Iris pigment epithelial cell (primary cell): ENCODE results near the gene PPM1B.
"Not testable (repeated sequence)": the region's sequence is repeated elsewhere in the genome, so short reads cannot be mapped to it uniquely, and the experiment has no call there.

Experiments
- DNase-seq: peaks from one replicate; pipeline ENCODE4 v3.0.0-alpha.2; 2011; ENCODE audit warnings: low read depth

The PPM1B gene

DNA sequence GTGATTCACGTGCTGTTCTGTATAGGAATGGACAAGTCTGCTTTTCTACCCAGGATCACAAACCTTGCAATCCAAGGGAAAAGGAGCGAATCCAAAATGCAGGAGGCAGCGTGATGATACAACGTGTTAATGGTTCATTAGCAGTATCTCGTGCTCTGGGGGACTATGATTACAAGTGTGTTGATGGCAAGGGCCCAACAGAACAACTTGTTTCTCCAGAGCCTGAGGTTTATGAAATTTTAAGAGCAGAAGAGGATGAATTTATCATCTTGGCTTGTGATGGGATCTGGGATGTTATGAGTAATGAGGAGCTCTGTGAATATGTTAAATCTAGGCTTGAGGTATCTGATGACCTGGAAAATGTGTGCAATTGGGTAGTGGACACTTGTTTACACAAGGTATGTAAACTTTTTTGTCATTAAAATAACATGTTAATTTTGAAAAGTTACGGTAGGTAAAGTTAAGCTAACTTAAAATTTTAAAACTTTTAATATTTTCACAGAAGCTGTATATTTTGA lies 33.0 kb downstream of the PPM1B start:
- DNase-seq = peak; percentile 43

DNA sequence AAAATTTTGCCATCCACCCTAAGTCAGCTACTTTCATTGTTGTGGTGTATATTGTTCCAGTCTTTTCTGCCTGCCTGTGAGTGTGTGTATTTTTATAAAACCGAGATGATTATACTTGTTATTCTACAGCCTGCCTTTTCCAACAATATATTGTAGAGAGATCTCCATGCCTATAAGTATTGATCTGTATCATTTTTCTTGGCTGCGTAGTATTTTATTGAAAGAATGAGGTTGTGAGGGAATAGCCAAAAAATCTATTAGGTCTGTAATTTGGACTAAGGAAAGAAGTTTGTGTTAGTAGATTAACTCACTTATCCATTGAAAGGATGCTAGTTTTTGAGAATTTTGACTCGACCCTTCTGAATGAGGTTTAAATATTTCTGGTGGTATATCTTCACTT lies 34.9 kb downstream of the PPM1B start:
- no peak for DNase-seq

DNA sequence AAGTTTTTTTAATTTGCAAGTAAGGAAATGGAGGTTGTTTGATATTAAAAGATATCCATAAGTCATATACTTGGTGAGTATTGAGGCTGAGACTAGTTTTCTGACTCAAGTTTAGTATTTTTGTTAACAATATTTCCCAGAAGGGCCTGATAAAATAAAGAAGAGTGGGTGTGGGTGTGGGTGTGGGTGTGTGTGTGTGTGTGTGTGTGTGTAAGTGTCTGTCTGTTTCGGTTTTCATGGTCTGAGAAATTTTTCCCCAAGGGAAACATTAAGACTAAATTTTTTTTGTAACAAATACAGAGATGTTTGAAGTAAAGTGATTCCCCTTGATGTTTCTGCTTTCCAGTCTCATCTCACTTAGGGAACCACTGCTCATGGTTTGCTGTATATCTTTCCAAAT lies 36.5 kb downstream of the PPM1B start:
- no peak for DNase-seq

DNA sequence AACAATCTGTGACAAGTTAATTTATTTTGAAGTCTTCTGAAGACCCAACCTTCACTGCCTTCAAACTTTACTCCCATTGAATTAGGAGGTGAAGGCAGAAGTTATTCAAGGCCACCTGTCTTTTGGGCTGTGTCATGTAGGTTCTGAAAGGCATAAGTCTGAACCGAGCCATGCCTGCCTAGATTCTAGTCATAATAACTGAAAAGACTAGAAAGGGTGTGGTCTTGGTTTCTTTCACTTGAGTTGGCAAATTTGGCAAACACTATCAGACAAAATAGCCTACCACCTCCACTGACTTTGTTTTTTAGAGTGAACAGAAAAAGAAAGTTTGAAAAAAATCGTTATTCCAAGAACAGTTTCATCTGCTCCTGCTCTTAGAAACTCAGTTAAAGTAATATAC lies 38.4 kb downstream of the PPM1B start:
- no peak for DNase-seq

DNA sequence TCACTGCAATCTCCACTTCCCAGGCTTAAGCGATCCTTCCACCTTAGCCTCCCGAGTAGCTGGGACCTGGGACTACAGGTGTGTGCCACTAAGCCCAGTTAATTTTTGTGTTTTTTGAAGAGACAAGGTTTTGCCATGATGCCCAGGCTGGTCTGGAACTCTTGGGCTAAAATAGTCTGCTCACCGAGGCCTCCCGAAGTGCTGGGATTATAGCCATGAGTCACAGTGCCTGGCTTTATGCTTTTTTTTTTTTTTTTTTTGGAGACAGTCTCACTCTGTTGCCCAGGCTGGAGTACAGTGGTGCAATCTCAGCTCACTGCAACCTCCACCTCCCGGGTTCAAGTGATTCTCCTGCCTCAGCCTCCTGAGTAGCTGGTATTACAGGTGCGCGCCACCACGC lies 39.0 kb downstream of the PPM1B start:
- peak; percentile 25 for DNase-seq

DNA sequence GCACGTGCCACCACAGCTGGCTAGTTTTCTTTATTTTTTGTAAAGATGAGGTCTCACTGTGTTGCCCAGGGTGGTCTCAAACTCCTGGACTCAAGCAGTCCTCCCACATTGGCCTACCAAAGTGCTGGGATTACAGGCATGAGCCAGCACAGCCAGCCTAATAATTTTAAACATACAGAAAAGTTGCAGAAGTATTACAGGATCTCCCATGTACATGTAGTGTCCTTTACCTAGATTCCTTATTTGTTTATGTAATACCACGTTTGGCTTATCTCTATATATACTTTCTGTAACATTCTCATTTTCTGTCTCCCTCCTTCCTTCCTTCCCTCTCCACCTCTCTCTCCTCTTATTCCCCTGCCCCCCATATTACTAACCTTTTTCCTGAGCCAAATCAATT lies 41.7 kb downstream of the PPM1B start:
- no peak for DNase-seq

DNA sequence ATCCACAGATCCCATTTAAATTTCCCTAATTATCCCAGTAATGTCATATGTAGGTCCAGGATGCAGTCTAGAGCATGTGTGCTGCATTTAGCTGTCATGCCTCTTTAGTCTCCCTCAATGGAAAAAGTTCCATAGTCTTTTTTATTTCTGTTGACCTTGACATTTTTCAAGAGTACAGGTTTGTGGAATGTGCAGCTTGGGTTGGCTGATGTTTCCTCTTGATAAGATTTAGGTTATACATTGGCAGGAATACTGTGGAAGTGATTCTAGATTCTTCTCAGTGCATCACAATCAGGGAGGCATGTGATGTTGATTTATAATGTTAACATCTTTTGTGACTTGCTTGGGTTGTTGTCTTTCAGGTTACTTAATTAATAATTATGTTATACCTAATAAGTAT lies 42.5 kb downstream of the PPM1B start:
- no peak for DNase-seq

DNA sequence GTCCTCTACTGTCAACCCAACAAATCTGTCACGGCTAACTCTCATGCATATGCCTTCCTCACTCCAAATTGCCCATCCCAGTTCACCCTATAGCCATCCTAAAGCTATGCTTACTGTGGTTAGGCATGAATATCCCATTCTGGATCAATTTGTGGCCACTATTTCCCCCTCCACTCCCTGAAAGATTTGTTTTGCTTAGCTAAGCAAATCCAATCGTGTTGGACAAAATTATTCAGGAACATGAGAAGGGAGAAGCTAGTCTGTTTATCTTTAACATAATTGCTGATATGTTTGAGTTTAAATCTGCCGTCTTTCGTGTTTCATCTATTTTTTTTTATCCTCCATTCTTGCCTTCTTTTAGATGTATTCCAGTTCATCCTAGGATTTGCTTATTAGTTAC lies 43.6 kb downstream of the PPM1B start:
- no peak for DNase-seq

DNA sequence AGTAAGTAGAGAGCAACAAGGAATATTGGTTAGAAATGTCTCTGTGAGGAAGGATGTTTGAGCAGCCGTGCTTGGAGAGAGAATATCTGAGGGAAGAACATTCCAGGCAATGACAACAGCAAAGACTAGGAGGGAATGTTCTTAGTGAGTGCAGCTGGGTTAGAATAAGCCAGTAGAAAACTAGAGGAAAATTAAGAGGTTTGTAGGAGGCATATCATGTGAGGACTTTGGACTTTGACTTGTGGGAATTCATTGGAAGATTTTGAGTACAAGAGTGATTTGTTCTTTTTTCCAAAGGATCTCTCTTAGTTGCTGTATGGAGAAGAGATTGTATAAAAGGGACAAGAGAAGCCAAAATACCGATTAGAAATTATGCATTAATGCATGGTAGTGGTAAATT lies 47.2 kb downstream of the PPM1B start:
- no peak for DNase-seq

DNA sequence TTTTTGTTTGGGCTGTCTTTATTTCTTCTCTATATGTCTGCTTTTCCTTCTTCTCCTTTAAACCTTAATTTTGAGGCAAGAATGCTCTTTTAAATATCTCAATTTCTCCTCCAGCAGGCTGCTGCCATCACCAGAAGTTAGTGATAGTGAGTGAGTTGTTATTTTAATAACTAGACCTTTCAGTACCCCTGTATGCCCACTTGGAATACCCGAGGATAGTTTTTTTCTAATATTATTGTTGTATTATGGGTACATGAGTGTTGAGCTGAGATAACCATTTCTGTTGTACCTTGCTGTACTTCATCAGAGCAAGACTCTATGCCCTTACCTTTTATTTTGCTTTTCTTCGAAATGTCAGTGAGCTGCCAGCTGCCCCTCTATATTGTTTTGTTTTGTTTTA lies 50.1 kb downstream of the PPM1B start:
- no peak for DNase-seq

DNA sequence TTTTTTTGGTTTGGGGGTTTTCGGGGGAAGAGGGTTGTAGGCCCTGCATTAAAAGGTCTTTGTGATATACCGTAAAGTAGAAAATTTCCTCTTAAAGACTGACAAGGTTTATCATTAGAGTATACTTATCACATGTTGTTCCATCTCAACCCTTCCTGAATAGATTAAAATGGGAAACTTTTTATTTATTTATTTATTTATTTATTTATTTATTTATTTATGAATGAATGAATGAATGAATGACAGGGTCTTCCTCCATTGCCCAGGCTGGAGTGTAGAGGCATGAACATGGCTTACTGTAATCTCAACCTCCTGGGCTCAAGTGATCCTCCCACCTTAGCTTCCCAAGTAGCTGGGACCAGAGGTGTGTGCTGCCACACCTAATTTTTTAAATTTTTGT lies 58.1 kb downstream of the PPM1B start:
- no peak for DNase-seq

DNA sequence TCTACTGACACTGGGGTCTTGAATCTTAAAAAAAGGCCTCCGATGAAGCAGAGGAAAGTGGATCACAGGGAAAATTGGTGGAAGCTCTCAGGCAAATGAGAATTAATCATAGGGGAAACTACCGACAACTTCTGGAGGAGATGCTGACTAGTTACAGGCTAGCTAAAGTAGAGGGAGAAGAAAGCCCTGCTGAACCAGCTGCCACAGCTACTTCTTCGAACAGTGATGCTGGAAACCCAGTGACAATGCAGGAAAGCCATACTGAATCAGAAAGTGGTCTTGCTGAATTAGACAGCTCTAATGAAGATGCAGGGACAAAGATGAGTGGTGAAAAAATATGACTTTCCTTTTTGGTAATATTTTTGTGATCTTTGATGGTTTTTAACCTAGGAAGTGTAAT lies 61.7 kb downstream of the PPM1B start:
- no peak for DNase-seq

DNA sequence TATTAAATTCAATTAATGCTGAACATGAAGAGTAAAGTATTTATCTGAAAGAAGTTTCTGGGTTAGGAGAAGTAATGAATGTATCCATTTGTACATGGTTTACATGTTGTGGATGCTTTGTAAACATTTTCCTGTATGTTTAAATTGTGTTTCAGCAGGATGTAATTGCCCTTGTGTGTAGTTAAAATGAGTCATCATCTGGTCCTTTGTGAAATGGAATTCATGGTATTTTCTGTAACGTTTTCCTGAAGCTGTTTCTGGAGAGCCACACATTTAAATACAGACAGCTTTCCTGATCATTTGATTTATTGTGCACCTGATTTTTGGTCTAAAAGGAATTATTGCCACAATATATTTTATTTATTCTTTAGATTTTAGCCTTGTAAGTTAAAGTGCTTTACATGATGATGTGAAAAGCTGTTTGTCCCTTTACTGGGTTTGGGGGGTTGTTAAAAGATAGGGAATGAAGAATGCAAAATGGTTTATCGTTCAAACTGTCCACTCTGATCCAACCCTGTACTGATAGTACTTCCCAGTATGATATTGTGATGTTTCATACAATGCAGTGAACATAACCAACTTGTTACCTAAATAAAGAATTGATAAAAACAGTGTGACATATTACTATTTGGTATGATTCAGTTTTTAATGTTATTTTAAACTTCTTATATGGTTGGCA lies 64.9 kb downstream of the PPM1B start:
- DNase-seq = peak; percentile 74

DNA sequence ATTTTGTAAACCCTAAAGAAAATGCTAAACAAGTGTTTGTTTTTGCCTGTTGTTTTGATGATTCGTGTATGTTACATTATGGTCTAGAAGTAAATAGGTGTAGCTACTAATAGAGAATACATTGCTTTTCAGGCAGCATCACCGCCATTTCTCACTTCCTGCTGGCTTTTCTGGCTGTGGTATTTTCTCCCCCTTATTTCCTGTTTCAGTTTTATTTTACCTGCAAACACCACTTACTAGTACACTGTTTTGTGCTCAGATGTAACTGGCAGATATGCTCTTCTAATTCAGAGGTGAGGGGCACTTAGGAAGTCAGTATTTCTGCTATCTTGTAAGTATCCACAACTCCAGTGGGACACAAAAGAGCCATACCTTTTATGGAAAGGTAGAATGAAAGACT lies 68.5 kb downstream of the PPM1B start:
- no peak for DNase-seq

DNA sequence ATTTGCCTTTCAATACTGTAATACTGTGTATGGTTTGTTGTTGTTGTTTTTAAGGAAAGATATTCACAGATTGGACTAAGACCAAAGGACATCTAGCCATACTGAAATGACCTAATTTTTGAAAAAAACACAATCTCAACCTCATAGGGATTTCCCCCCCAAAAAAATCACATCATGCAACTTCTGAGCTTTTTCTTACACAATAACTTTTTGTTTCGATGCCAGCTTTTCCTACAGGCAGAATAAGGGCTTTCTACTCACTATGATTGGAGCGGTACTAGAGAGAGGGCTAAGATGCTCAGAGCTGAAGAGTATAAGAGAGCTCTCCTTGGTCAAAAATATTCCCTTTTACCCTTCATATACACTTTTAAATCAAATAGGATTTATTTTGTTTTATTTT lies 74.2 kb downstream of the PPM1B start:
- peak; percentile 25 for DNase-seq

DNA sequence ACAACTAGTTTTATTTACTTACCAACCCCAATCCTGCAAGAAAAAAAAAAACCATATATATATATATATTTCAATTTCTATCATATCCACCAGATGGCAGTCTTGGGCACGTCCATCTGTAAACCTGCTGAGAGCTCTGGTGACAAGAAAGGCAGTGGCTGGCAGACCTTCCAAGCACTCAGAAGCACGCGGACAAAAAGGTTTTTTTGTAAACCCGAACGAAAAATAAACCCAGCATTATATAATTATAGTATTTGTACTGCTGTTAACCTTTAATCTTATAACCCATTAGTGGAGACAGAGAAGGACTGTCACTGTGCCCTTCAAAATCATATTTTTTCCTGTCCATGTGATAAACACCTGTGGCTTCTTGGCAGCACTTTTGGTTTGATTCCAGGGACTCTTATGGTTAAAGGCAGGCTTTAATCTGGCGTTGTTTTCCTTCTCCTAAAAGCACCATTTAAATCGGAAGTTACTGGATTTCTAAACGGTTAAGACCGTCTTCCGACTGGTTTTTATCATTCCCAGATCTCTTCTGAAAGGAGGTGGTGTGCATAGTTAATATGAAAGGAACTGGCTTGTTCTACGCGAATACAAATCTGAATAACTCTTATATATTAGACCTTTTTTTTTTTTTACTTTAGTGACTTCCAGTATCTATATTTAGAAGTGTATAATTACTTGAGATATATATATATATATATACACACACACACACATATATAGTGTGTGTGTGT lies 75.6 kb downstream of the PPM1B start:
- peak; percentile 70 for DNase-seq

DNA sequence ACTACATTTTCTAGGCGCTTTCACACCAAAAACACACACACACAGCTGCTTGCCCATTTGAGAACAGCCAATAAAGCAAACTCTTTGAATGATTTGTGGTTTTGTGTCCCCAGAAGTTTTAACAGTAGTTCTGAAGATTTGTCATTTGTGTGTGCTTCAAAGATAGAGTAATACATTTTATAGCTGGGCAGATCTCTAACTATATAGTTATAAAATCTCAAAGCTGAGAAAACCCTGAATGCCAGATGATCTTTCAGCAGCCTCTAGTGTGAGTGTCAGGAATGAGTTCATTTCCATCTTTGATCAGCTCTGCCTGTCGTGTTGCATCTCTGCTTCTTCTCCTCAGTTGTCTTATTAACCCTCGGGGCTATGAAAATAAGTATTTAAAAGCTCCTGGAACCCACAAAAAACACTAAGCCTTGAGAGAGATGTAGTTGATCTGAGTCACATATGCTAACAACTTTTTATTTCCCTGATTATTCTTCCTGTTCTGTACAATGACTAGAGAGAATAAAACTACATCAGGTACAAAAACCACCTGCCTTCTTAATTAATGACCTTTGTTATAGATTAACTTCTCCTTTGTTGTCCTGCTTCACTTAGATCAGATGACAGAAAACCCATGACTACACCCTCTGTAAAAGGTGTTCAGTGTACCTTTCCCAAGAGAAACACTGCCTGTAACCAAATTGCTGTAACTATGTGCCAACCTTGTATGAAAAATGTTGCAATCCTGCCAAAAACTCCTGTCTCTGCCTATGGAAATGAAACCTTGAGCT lies 76.6 kb downstream of the PPM1B start:
- DNase-seq = no peak

DNA sequence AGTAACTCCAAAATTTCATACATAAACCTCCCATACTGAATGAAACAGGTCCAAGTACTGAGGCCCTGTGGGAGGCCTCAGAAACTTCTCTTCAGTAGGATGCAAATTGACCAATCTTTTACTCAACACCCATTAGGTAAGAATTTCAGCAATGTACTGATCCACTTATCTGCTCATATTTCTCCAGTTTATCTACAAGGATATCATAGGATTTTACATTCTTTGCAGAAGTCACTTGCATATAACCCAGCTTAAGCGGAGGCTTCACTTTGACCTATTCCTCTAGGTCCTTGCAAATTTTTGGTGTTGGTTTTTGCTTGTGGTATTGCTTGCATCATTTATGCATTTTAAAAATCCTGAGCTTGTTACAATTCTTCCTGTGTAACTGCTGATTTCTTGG lies 77.8 kb downstream of the PPM1B start:
- peak; percentile 49 for DNase-seq

DNA sequence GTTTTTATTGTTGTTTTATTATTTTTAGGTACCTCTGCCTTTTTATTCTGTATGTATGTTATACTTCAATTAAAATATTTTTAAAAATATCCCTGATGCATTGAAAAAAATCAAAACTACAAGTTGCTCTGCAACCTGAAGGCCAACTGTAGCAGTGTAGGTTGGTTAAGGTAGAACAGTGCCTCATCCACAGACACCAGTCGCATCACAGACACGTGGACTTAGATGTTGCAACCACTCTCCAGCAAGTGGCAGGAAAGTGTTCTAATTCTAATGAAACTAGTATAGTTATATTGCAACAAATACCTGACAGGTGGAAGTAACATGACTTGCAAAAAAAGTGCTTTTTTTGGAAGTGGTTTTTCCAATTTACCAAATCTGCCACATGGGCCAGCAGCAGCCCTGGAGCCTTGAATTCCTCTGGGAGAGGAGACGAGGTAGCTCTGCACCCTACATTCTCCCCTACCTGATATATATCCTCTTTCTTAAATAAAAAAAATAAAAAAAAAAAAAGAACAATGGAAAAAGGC lies 78.2 kb downstream of the PPM1B start:
- no peak for DNase-seq

DNA sequence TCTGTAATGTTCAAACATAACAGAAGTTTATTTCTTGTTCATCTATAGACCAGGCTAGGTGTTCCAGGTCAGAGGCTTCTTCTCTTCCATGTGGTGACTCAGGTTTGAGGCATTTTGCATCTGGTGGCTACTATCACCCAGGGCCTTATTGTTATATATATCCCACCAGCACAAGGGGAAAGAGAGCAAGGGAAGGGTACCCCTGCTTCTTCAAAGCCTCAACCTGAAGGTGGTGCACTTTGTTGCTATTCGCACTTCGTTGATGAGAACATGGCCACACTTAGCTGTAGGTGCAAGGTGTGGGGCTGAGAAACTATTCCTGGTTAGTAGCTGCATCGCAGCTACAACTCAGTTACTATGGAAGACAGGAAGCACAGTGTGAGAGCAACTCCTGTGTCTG lies 79.2 kb downstream of the PPM1B start:
- no peak for DNase-seq

DNA sequence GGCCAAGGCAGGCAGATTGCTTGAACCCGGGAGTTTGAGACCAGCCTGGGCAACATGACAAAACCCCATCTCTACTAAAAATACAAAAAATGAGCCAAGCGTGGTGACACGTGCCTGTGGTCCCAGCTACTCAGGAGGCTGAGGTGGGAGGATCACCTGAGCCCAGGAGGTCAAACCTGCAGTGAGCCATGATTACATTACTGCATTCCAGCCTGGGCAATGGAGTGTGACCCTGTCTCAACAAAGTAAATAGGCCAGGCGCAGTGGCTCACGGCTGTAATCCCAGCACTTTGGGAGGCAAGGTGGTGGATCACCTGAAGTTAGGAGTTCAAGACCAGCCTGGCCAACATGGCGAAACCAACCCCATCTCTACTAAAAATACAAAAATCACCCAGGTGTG lies 80.6 kb downstream of the PPM1B start:
- DNase-seq = not testable (repeated sequence)

DNA sequence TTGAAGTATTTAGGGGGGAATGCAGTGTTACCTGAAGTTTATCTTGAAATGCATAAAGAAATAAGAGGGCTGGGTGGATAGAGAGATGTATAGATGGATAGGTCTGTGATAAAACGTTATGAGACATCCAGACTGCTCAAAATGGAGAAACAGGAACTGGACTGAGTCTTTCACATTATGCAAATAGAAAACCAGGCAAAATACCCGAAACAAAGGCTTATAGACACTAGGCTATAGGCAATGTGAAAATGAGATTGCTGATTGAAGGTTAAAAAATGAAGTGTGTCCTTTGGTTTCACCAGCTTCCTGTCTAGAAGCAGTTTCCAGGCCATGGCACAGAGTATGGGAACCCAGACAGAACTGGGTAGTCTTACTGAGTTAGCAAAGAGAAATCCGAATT lies 81.7 kb downstream of the PPM1B start:
- no peak for DNase-seq

DNA sequence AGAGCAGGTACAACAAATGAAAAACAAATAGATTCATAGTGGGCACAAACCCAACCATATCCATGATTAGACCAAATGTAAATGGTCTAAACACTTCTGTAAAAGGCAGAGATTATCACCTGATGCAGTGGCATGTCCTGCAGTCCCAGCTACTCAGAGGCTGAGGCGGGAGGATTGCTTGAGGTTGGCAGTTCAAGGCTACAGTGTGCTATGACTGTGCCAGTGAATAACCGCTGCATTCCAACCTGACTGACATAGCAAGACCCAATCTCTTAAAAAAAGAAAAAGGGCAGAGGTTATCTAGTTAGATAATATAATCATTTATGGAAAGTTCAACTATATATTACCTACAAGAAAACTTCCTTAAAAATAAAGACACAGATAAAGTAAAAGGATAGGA lies 85.3 kb downstream of the PPM1B start:
- no peak for DNase-seq
